OCI-LY7 (cell line): ENCODE results near the gene TRAPPC12. TPM values are rescaled to one million over a fixed set of nuclear protein-coding genes. Genes with fewer than 3 reads are reported as not detected.
"Not testable (repeated sequence)": the region's sequence is repeated elsewhere in the genome, so short reads cannot be mapped to it uniquely, and the experiment has no call there.

Experiments
- BruUV-seq: library from RNA; stranded (reverse); fragments of 400-500 nt; replicated peaks from 2 replicates; lab custom pipeline; 2021; lab: Mats Ljungman, UMichigan
- CTCF ChIA-PET: fragments of 300-600 bp; sonication (Branson Sonifier 250); formaldehyde crosslinking; loops from one replicate; lab custom pipeline; 2022; ENCODE audit warnings: antibody characterized with exemption; ENCODE audit not compliant: unreplicated experiment; lab: Charles Lee
- POLR2A ChIA-PET: fragments of 300-600 bp; sonication (Branson Sonifier 250); formaldehyde crosslinking; loops from one replicate; lab custom pipeline; 2022; ENCODE audit warnings: antibody characterized with exemption; lab: Charles Lee
- DNase-seq: peaks from one replicate; pipeline ENCODE4 v3.0.0-alpha.2; 2015; ENCODE audit warnings: low spot score
- H2AFZ ChIP-seq: fragments of 200-600 bp; sonication (generic), shearing (Covaris generic); 2 replicates; pipeline ENCODE4 v1.6.1; 2014; ENCODE audit warnings: mild to moderate bottlenecking, antibody characterized with exemption, low read length, moderate library complexity
- H3K27ac ChIP-seq: fragments of 200-600 bp; sonication (generic); 2 replicates; pipeline ENCODE4 v1.5.1; 2014; ENCODE audit warnings: mixed run types, low read depth, mild to moderate bottlenecking, moderate library complexity, low read length, inconsistent platforms; ENCODE audit not compliant: poor library complexity, severe bottlenecking
- H3K36me3 ChIP-seq: fragments of 200-600 bp; sonication (generic); 2 replicates; pipeline ENCODE4 v1.6.1; 2014; ENCODE audit warnings: mild to moderate bottlenecking, antibody characterized with exemption, low read length, moderate library complexity, mixed read lengths; ENCODE audit not compliant: insufficient read depth
- H3K4me1 ChIP-seq: fragments of 200-600 bp; sonication (generic); 2 replicates; pipeline ENCODE4 v1.5.1; 2014; ENCODE audit warnings: mild to moderate bottlenecking, low read length; ENCODE audit not compliant: insufficient read depth, poor library complexity, severe bottlenecking
- H3K4me2 ChIP-seq: fragments of 200-600 bp; sonication (generic); 2 replicates; pipeline ENCODE4 v1.6.1; 2014; ENCODE audit warnings: mild to moderate bottlenecking, low read length
- H3K4me3 ChIP-seq: fragments of 200-600 bp; sonication (generic); 2 replicates; pipeline ENCODE4 v1.5.1; 2014; ENCODE audit warnings: mild to moderate bottlenecking, low read depth, low read length; ENCODE audit not compliant: poor library complexity, severe bottlenecking
- H3K79me2 ChIP-seq: fragments of 200-600 bp; sonication (generic); 2 replicates; pipeline ENCODE4 v1.6.1; 2016; ENCODE audit warnings: low read depth, mild to moderate bottlenecking, low read length, moderate library complexity, mixed read lengths; ENCODE audit not compliant: insufficient read depth
- H3K9me2 ChIP-seq: fragments of 200-600 bp; sonication (generic); 2 replicates; pipeline ENCODE4 v1.6.1; 2016; ENCODE audit warnings: mild to moderate bottlenecking, low read length, mixed read lengths; ENCODE audit not compliant: insufficient read depth
- H3K9me3 ChIP-seq: fragments of 200-600 bp; sonication (generic); 2 replicates; pipeline ENCODE4 v1.6.1; 2014; ENCODE audit warnings: mild to moderate bottlenecking, mixed run types, low read length, mixed read lengths
- H4K20me1 ChIP-seq: fragments of 200-600 bp; sonication (generic); 2 replicates; pipeline ENCODE4 v1.6.1; 2014; ENCODE audit warnings: mild to moderate bottlenecking, antibody characterized with exemption, low read length, moderate library complexity, mixed read lengths; ENCODE audit not compliant: insufficient read depth
- EZH2phosphoT487 ChIP-seq: fragments of 200-600 bp; sonication (generic); IDR thresholded peaks from 2 replicates; pipeline ENCODE4 v1.6.1; 2018; ENCODE audit warnings: low read depth, borderline replicate concordance, mild to moderate bottlenecking, mixed run types, antibody characterized with exemption, low read length, moderate library complexity, mixed read lengths
- intact Hi-C: fragments of 100-400 bp; cut with micrococcal nuclease; formaldehyde crosslinking; loops from one replicate; pipeline ENCODE4 v1.10.0; 2022; ENCODE audit not compliant: unreplicated experiment
- total RNA-seq, 2 experiments: library from RNA; depleted of rRNA in 1 of 2; stranded (reverse); fragments of >200 nt in 1 of 2; shearing (Covaris generic) in 1 of 2; gene quantifications; 2 replicates each; pipeline ENCODE4 v1.2.3, GENCODE V29; 2014 to 2022
- TF ChIP-seq, protein P1 (sequence below): fragments of 200-600 bp; sonication (generic); conservative IDR thresholded peaks from 2 replicates; pipeline ENCODE4 v1.5.1; 2014; ENCODE audit warnings: mild to moderate bottlenecking, antibody characterized with exemption, low read length, moderate library complexity, mixed read lengths

The TRAPPC12 gene
- total RNA-seq, 2 experiments from 2014 or later, result 85.2 to 91.6 TPM

DNA sequence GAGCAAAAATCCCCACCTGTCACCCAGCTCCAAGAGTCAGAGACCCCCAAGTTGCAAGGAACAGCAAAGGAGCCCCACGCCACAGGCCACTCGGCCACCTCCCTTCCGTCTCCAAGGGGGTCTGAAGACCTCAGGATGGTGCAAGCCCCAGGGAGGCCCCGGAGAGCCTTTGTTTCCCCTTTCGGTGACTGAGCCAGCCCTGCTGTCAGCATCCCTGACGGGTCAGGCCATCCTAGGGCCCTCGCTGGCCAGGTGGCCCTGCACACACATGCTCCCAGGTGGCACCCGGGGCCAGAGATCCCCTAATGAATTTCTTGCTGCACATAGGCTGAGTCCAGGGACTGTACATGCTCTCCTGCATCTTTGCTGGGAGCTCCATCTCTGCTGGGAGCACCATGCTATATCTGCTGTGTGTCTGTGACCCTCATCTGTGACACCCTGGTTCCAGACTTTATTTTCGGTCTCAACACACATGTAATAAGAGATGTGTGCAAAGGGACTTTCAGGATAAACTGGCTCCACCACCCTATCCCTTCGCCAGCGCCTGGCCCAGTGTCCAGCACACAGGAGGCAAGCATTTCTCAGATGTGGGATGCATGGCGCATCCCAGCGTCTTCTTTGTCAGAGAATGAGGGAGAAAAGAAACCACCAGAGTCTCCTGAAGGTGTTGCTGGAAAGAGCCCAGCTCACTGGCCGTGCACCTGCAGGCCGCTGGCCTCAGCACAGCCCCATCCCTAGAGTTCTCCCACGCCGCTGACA is 112.4 kb downstream of the TRAPPC12 start:
- no peak for DNase-seq
- no peaks in the 10 kb centered on the region for H3K9me3 ChIP-seq
- no TSS peak for BruUV-seq
- peaks cover 4% of the 10 kb centered on the region for H3K4me1 ChIP-seq
- no peaks in the 10 kb centered on the region for H3K9me2 ChIP-seq
- H3K27ac ChIP-seq, result no peak overlapping the region
- H3K4me2 ChIP-seq, result no peak overlapping the region
- H3K36me3 ChIP-seq, result peaks cover 3% of the 10 kb centered on the region; the same call in 1 of the 2 replicates
- POLR2A ChIA-PET, result interaction anchor here (0.6 kb wide), 1 partner anchor 918 kb away, joined by 4 read pairs; no protein-coding TSS in a partner anchor
- H4K20me1 ChIP-seq, result no peaks in the 10 kb centered on the region
- H2AFZ ChIP-seq, result no peak overlapping the region
- CTCF ChIA-PET, result no interaction called here
- intact Hi-C loops, result no loop called here
- TF ChIP-seq, protein P1, sequence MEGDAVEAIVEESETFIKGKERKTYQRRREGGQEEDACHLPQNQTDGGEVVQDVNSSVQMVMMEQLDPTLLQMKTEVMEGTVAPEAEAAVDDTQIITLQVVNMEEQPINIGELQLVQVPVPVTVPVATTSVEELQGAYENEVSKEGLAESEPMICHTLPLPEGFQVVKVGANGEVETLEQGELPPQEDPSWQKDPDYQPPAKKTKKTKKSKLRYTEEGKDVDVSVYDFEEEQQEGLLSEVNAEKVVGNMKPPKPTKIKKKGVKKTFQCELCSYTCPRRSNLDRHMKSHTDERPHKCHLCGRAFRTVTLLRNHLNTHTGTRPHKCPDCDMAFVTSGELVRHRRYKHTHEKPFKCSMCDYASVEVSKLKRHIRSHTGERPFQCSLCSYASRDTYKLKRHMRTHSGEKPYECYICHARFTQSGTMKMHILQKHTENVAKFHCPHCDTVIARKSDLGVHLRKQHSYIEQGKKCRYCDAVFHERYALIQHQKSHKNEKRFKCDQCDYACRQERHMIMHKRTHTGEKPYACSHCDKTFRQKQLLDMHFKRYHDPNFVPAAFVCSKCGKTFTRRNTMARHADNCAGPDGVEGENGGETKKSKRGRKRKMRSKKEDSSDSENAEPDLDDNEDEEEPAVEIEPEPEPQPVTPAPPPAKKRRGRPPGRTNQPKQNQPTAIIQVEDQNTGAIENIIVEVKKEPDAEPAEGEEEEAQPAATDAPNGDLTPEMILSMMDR, result no peak
- no peak for TF ChIP-seq EZH2phosphoT487
- no peaks in the 10 kb centered on the region for H3K79me2 ChIP-seq
- H3K4me3 ChIP-seq, result no peak overlapping the region

DNA sequence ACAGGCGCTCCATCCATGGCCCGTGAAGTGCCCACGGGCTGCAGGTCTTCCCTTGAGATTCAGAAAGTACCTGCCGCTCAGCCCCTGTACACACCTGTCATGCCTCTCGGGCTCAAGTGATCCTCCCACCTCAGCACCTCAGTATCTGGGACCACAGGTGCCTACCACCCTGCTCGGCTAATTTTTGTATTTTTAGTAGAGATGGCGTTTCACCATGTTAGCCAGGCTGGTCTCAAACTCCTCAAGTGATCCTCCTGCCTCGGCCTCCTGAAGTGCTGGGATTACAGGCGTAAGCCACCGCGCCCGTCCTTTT is 112.9 kb downstream of the TRAPPC12 start:
- H3K4me3 ChIP-seq, CTCF ChIA-PET, H3K79me2 ChIP-seq, H4K20me1 ChIP-seq, H3K4me1 ChIP-seq, H3K27ac ChIP-seq, DNase-seq, POLR2A ChIA-PET, BruUV-seq, intact Hi-C loops, H3K9me3 ChIP-seq, H3K36me3 ChIP-seq, H2AFZ ChIP-seq, H3K9me2 ChIP-seq, H3K4me2 ChIP-seq: not testable (repeated sequence)

DNA sequence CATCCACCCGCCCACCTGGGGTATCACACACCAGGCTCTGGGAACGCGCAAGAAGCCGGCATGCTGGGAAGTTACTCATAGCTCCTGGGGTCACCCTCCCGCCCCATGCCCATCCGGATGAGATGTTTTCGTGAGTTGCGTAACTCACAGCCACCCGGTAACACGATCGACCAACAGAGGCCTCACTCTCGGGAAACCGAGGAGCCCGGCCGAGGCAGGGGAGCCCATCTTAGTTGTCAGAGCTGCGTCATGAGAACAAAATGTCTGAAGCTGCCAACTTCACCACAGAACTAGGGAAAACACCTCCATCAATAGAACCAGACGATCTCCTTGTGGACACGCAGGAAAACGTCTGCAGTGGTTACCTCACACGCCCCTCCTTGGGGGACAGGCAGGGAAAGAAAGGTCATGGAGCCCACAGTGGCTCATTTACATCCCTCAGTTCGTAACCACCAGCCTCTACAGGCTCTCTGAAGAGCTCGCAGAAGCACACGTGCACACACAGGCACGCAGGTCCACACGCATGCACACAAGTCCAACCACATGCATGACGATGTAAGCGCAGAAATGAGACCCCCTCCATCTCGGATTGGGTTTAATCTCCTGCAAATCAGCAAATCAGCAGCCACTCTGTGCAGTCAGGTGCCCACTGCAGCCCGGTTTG is 113.6 kb downstream of the TRAPPC12 start:
- H3K36me3 ChIP-seq, result peaks cover 14% of the 10 kb centered on the region; the same call in 1 of the 2 replicates
- H3K9me2 ChIP-seq, result no peaks in the 10 kb centered on the region
- ChIA-PET CTCF (no interaction called here), POLR2A (interaction anchor here (0.9 kb wide), 1 partner anchor 21 kb away, joined by 3 read pairs; no protein-coding TSS in a partner anchor)
- H3K4me3 ChIP-seq, result no peak overlapping the region
- no peak overlapping the region for H2AFZ ChIP-seq
- no peaks in the 10 kb centered on the region for H3K9me3 ChIP-seq
- H4K20me1 ChIP-seq, result no peaks in the 10 kb centered on the region
- H3K4me2 ChIP-seq, result no peak overlapping the region
- no TSS peak for BruUV-seq
- H3K4me1 ChIP-seq, result peaks cover 4% of the 10 kb centered on the region
- intact Hi-C loops, result no loop called here
- H3K27ac ChIP-seq, result no peak overlapping the region
- TF ChIP-seq, protein P1, result no peak
- TF ChIP-seq EZH2phosphoT487, result no peak
- no peaks in the 10 kb centered on the region for H3K79me2 ChIP-seq
- DNase-seq, result no peak
